PFSK-1 (cell line): ENCODE measurements around the gene HPSE.

Experiments used
- REST ChIP-seq, 2 experiments: IDR thresholded peaks; 2 replicates each; pipeline versions ENCODE4 v1.6.1 to v1.8.0; 2011 to 2012; ENCODE audit warnings: low read depth in 2 of 2, low read length in 2 of 2, control low read depth in 1 of 2, inconsistent platforms in 1 of 2, mild to moderate bottlenecking in 1 of 2, moderate library complexity in 1 of 2; ENCODE audit not compliant: insufficient read depth in 1 of 2
- SIN3A ChIP-seq: IDR thresholded peaks from 2 replicates; pipeline ENCODE4 v1.6.1; 2012; ENCODE audit warnings: mild to moderate bottlenecking, low read length, moderate library complexity, borderline replicate concordance; ENCODE audit not compliant: insufficient read depth
- TAF1 ChIP-seq: IDR thresholded peaks from 2 replicates; pipeline ENCODE4 v1.6.1; 2012; ENCODE audit warnings: low read length, control low read depth, borderline replicate concordance; ENCODE audit not compliant: insufficient read depth

- TF ChIP-seq TAF1 (no peak), SIN3A (no peak), REST (IDR thresholded peaks at IDR 0.05; ENCODE audit: insufficient read depth in 1 of 2, low read depth in 2 of 2, low read length in 2 of 2) (no peak)
Observed at GRCh38 chr4:83269256-83269655, 65.4 kb downstream of the HPSE start.
